ENCODE measurements around the gene GEMIN2.

DNA sequence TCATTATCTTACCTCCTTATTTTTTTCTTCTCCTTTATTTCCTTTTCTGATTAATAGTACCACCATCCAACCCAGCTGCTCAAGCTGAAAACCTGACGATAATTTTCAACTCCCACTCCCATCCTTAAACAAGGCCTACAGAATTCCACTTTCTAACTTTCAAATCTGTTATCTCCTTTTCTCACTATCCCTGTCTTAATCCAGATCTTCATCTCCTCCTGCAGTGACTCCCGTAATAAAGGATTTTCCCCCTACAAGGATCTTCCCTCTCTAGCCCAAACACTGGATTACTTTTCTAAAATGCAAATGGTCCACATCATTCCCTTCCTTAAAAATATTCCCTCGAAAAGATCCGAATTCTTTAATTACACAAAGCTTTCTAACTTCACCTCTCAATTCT is 54.5 kb downstream of the GEMIN2 start:
- TF ChIP-seq RXRA (IDR thresholded peaks at IDR 0.05; ENCODE audit: borderline replicate concordance, low read depth) (no peak), CTCF (IDR thresholded peaks at IDR 0.05) (no peak), RFX5 (IDR thresholded peaks at IDR 0.05; ENCODE audit: low read length) (no peak), MXI1 (IDR thresholded peaks at IDR 0.05; ENCODE audit: low read depth, low read length) (no peak), POLR2AphosphoS5 (IDR thresholded peaks at IDR 0.05; ENCODE audit: low read depth, low read length) (no peak), GABPA (IDR thresholded peaks at IDR 0.05; ENCODE audit: low read depth) (no peak), JUND (IDR thresholded peaks at IDR 0.05) (no peak), FOXJ3 (CRISPR knock-in tag; IDR thresholded peaks at IDR 0.05) (no peak), NFIC (IDR thresholded peaks at IDR 0.05; ENCODE audit: borderline replicate concordance) (no peak), EZH2phosphoT487 (IDR thresholded peaks at IDR 0.05; ENCODE audit: borderline replicate concordance, low read depth) (no peak), SMC3 (IDR thresholded peaks at IDR 0.05; ENCODE audit: low read depth, low read length) (no peak), RAD21 (IDR thresholded peaks at IDR 0.05; ENCODE audit: low read length) (no peak), MAX (IDR thresholded peaks at IDR 0.05; ENCODE audit: low read depth) (no peak)

Measured in SK-N-SH (cell line).